HCT116 (cell line): ENCODE results near the gene UBE2O.

Source experiments
- EGR1 ChIP-seq: IDR thresholded peaks from 2 replicates; pipeline ENCODE4 v1.6.1; 2012; ENCODE audit warnings: low read depth
- EZH2 ChIP-seq: fragments of 200-600 bp; sonication (generic); IDR thresholded peaks from 2 replicates; pipeline ENCODE4 v1.6.1; 2017; ENCODE audit warnings: antibody characterized with exemption, mixed run types
- EZH2phosphoT487 ChIP-seq: fragments of 200-600 bp; IDR thresholded peaks from 2 replicates; pipeline ENCODE4 v1.6.1; 2018; ENCODE audit warnings: antibody characterized with exemption, borderline replicate concordance
- FOSL1 ChIP-seq: IDR thresholded peaks from 2 replicates; pipeline ENCODE4 v1.6.1; 2012; ENCODE audit warnings: low read depth
- JUND ChIP-seq: IDR thresholded peaks from 2 replicates; pipeline ENCODE4 v1.6.1; 2012
- SP1 ChIP-seq: IDR thresholded peaks from 2 replicates; pipeline ENCODE4 v1.6.1; 2012; ENCODE audit warnings: low read depth
- YY1 ChIP-seq: IDR thresholded peaks from 2 replicates; pipeline ENCODE4 v1.6.1; 2011; ENCODE audit warnings: low read length, low read depth, moderate library complexity, mild to moderate bottlenecking; ENCODE audit not compliant: insufficient replicate concordance; ENCODE audit errors: extremely low read depth
- ZNF274 ChIP-seq: fragments of 200-500 bp; sonication (Bioruptor generic); IDR thresholded peaks from 2 replicates; pipeline ENCODE4 v1.6.1; 2014; ENCODE audit warnings: mild to moderate bottlenecking, low read depth, low read length, inconsistent platforms
- TF ChIP-seq, protein P1 (sequence below), 3 experiments: fragments of 200-600 bp in 1 of 3; sonication (generic) in 1 of 3; IDR thresholded peaks in 2 of 3; conservative IDR thresholded peaks in 1 of 3; 2 replicates each; pipeline ENCODE4 v1.5.1; 2012 to 2017; ENCODE audit warnings: low read depth in 2 of 3, low read length in 2 of 3, antibody characterized with exemption in 1 of 3, borderline replicate concordance in 1 of 3, control low read depth in 1 of 3, mild to moderate bottlenecking in 1 of 3, mixed read lengths in 1 of 3, mixed run types in 1 of 3, moderate library complexity in 1 of 3; ENCODE audit not compliant: insufficient read depth in 1 of 3
- TF ChIP-seq, protein P2 (sequence below): IDR thresholded peaks from 2 replicates; pipeline ENCODE4 v1.6.1; 2011; ENCODE audit warnings: mild to moderate bottlenecking, low read length, moderate library complexity; ENCODE audit not compliant: insufficient replicate concordance; ENCODE audit errors: extremely low read depth
- TF ChIP-seq, protein P3 (sequence below): IDR thresholded peaks from 2 replicates; pipeline ENCODE4 v1.6.1; 2012

DNA sequence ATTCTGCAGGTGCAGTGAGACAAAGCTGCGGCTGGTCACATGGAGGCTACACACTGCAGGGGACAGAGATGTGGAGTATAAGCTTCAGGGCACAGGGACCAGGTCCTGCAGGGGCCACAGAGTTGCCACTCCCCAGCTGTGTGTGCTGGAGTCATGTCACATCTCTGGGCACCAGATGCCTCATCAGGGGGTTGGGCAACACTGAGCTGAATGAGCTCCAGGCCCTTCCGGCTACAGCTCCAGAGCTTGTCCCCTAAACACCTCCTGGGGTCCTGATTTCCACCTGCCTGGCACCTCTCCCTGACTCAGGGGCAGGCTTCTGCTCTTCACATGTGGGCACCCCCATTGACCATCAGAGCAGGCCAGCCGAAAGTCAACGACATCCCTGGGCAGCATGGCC is 36.1 kb downstream of the UBE2O start:
- TF ChIP-seq, protein P1, sequence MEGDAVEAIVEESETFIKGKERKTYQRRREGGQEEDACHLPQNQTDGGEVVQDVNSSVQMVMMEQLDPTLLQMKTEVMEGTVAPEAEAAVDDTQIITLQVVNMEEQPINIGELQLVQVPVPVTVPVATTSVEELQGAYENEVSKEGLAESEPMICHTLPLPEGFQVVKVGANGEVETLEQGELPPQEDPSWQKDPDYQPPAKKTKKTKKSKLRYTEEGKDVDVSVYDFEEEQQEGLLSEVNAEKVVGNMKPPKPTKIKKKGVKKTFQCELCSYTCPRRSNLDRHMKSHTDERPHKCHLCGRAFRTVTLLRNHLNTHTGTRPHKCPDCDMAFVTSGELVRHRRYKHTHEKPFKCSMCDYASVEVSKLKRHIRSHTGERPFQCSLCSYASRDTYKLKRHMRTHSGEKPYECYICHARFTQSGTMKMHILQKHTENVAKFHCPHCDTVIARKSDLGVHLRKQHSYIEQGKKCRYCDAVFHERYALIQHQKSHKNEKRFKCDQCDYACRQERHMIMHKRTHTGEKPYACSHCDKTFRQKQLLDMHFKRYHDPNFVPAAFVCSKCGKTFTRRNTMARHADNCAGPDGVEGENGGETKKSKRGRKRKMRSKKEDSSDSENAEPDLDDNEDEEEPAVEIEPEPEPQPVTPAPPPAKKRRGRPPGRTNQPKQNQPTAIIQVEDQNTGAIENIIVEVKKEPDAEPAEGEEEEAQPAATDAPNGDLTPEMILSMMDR (IDR thresholded peaks at IDR 0.05 in 2 of 3, conservative IDR thresholded peaks at IDR 0.05 in 1 of 3; ENCODE audit: borderline replicate concordance in 1 of 3, insufficient read depth in 1 of 3, low read depth in 2 of 3, low read length in 2 of 3): no peak
- TF ChIP-seq EZH2phosphoT487 (no peak), JUND (no peak), EZH2 (no peak), SP1 (no peak), FOSL1 (no peak), YY1 (no peak), ZNF274 (no peak), EGR1 (no peak)
- TF ChIP-seq, protein P2, sequence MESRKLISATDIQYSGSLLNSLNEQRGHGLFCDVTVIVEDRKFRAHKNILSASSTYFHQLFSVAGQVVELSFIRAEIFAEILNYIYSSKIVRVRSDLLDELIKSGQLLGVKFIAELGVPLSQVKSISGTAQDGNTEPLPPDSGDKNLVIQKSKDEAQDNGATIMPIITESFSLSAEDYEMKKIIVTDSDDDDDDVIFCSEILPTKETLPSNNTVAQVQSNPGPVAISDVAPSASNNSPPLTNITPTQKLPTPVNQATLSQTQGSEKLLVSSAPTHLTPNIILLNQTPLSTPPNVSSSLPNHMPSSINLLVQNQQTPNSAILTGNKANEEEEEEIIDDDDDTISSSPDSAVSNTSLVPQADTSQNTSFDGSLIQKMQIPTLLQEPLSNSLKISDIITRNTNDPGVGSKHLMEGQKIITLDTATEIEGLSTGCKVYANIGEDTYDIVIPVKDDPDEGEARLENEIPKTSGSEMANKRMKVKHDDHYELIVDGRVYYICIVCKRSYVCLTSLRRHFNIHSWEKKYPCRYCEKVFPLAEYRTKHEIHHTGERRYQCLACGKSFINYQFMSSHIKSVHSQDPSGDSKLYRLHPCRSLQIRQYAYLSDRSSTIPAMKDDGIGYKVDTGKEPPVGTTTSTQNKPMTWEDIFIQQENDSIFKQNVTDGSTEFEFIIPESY: no peak
- TF ChIP-seq, protein P3, sequence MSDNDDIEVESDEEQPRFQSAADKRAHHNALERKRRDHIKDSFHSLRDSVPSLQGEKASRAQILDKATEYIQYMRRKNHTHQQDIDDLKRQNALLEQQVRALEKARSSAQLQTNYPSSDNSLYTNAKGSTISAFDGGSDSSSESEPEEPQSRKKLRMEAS: no peak
